NCI-H146 treated with DMSO at 0.1 percent for 48 hours (cell line): Measurements from ENCODE around the gene SLC1A1.
"Not testable (repeated sequence)": the region's sequence is repeated elsewhere in the genome, so short reads cannot be mapped to it uniquely, and the experiment has no call there.

ENCODE experiments used
- DNase-seq: peaks from one replicate; lab custom pipeline; 2025; ENCODE audit not compliant: unreplicated experiment; lab: John Stamatoyannopoulos, UW

Gene SLC1A1

DNA sequence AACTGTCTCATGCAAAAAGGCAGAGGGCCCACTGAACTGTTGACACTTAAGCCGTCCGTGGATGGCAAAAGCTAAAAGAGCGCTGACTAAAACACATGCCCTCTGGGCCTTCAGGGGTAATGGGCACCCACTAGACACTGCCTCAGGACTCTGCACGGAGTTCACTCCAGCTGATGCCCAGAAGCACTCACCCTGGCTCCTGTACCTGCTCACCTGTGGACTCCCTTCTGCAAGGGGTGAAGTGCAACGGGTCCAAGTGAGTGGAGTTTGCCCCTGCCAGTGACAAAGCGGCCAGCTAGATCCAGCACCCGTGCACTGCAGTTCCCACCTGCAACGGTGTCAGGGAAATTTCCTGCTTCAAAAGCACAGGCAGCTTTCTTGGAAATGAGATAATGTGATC is 50.2 kb downstream of the SLC1A1 start:
- no peak for DNase-seq

DNA sequence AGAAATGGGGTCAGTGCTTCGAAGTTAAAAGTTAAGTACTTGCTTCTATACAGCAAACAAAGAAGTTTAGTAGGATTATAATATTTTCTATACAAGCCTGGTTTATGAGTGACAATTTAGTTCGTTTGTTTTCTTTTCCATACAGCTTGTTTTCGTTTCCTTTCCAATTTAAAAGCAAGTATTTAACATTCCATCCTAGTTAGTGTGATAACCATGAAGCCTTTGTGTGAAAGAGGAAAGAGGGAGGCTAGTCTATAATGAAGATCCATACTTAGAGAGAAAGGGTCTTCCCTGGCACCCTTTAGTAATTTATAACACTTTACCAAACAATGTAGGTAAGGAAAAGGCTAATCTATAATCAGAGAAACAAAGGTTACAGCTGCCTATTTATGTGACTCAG is 51.0 kb downstream of the SLC1A1 start:
- DNase-seq, result no peak

DNA sequence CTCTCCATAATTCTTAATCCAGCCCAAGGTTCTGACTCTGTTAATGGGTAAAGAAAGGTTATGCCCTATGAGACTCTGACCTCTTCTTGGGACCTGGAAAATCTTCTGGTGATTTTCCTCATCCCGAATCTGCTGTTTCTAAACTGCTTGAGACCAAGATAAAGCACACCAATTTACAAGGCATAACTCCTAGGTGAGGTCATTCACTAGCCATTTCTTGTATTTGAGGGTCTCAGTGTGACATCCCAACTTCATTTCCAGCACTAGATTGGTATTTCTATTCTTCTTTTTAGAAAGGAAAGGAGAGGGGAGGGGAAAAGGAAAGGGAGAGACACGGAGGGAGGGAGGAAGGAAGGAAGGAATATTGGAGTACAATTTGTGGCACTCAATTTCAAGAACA is 51.6 kb downstream of the SLC1A1 start:
- no peak for DNase-seq

DNA sequence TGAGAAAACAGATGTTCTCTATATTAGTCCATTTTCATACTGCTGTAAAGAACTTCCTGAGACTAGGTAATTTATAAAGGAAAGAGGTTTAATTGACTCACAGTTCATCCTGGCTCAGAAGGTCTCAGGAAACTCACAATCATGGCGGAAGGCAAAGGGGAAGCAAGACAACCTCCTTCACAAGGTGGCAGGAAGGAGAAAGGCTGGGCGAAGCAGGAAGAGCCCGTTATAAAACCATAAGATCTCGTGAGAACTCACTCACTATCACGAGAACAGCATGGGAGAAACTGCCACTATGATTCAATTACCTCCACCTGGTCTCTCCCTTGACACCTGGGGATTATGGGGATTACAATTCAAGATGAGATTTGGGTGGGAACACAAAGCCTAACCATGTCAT is 54.4 kb downstream of the SLC1A1 start:
- DNase-seq, result not testable (repeated sequence)

DNA sequence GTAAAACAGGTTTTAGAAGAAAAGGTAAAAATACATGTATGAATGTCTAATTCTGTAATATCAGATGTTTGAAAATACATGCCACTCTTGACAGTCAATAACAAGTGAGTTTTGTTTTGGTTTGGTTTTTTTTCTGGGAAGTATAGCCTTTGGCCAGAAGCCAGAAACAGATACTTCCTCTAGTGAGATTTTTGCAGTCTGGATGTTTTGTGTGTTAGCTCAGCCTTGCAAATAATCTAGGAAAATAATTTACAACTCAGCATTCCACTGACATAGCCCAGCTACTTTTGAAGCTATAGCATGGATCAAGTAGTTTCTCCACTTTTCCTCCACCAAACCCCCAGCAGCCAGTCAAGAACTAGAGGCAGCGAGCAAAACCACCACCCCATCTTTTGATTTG is 56.7 kb downstream of the SLC1A1 start:
- DNase-seq, result no peak

DNA sequence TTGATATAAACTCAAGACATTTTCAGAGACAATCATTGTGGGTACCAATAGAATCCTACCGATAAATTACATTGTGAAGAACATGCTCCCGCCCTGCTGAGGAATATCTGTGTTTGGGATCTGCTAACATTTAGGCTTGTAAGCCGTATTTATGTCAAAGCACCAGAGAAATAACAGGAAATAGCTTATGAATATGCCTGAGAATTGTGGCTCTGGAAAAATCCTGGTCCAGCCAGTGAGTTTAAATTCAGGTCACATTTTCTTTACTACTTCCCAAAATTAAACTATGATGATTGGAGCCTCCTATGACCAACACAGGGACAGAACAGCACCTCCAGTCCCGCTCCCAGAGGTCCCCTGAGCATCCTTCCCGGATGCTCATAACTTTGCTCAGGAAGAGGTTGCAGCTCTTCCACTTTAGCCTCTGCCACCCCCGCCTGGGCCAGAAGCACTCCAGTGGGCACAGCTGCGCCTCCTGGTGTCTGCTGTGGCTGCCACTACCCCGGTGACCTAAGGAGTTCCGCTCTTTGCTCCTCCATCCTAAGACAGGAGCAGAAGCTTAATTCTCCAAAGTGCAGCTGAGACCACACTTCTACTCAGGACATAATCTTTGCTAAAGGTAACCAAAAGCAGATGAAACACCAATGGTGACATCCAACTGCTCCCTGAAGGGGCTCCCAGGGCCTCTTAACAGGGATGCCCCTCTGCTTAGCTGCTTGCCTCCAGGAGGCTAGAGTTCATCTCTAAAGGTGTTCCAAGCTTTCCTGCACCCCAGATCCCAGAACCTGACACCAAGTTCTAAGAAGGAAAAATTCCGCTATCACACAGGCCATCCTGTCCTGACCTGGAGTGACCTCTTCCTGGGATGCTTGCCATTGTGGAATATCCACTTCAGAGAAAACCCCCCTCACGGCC is 58.8 kb downstream of the SLC1A1 start:
- DNase-seq, result no peak

DNA sequence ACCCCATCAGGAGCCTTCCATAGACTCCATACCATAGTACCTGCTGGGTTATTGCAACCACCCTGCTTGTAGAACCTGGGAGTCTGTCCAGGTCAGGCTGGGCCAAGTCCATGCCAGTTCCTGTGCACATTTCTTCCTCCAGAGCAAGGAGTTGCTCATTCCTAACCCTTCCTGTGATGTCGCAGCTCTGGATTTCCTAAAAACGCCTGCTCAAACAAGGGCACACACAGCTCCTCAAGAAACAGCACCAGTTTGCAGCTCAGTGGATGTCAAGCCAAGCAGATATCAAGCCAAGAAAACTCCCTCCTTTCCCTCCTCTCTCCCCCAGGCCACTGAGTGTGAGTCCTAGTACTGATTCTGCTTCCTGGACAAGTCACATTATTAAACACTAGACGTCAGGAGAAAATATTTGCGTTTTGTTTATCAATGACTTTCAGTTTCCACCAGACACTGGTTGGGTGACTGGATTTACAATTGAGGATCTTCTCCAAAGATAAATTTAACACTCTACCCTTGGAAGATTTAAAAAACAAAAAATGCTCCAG is 59.6 kb downstream of the SLC1A1 start:
- DNase-seq, result no peak

DNA sequence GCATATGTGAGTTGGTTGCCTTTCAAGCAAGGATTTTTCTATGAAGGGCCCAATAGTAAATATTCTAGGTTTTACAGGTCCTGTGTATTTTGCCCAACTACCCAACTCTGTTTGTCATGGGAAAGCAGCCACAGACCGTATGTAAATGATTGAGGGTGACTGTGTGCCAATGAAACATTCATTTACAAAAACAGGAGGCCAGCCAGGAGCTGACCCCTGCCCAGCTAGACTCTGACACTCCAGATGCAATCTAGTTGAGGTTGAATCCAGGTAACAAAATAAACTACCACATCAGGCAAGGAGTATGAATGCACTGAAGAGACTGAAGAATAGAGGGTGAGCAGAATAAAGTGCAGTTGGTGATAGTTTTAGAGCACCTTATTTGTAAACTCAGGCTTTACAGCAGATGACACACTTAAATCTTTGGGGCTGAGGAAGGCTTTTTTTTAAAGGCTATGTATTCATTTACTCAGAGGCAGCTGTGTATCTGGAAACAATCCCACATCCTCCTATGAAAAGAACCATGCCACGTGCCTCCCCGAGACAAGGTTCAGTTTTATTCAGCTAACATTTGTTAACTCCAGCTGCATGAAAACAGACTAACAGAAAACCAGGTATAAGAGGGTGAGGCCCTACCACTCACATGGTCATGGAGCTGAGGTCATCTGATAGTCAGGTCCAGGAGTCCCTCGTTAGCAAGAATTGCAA is 60.7 kb downstream of the SLC1A1 start:
- DNase-seq, result no peak

DNA sequence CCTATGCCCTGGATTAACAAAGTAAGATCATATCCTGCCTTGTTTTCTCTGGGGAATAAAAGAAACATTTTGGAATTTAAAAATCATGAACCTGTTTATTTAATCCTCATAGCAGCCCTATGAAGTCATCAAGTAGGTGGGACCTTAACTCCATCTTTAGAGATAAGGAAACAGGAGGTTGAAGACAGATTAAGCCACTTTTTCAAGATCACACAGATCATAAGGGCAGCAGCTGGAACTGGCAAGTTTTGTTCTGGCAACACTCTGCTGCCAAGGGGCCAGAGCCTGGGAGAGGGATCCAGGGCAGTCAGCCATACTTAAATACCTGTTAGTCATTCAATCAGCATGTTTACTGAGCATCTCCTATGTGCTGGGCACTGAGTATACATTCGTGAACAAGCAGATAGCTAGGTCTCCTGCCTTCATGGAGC is 63.7 kb downstream of the SLC1A1 start:
- no peak for DNase-seq

DNA sequence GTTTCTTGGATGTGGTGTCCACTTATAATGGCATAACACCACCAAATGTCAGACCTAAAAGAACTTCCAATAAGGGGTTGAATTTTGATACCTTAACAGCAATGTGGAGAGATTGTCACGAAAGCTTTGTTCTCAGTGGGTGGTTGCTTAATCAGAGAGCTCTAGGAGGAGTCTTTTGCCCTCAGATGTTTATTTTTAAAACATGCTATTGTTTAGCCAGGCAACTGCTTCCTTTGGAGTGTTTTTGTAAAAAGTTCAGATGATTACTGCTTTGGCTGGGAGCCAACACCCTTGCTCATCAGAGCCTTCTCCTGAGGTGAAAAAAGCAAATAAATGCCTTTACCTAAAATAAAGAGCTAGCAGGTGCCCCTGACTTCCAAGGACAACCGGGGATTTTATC is 65.0 kb downstream of the SLC1A1 start:
- peak; percentile 78 for DNase-seq

DNA sequence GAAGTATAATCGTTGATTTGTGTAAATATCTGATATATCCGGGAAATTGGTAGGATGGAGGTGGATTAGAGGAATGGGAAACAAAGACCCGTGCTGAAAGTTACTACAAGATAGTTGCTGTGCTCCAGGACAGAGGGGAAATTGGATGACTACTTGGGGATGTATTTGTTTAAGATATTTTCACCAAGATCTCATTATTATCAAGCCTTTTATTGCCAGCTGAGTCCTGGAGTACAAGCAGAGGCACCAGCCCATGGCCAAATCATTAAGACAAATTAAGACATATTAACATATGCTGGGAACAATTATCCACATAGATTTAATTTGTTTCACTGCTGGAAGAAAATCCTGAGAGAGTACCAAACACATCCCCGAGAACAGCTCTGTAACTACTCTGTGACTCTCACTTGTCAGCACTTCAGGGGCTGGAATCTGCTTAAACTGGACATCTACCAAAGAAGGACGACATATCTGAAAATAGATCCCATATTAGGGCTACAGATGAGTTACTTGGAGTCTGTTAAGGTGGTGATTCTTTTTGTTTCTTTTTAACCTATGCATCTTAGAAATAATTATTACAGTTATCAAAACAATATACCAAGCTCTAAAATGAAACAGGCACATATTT is 68.2 kb downstream of the SLC1A1 start:
- no peak for DNase-seq

DNA sequence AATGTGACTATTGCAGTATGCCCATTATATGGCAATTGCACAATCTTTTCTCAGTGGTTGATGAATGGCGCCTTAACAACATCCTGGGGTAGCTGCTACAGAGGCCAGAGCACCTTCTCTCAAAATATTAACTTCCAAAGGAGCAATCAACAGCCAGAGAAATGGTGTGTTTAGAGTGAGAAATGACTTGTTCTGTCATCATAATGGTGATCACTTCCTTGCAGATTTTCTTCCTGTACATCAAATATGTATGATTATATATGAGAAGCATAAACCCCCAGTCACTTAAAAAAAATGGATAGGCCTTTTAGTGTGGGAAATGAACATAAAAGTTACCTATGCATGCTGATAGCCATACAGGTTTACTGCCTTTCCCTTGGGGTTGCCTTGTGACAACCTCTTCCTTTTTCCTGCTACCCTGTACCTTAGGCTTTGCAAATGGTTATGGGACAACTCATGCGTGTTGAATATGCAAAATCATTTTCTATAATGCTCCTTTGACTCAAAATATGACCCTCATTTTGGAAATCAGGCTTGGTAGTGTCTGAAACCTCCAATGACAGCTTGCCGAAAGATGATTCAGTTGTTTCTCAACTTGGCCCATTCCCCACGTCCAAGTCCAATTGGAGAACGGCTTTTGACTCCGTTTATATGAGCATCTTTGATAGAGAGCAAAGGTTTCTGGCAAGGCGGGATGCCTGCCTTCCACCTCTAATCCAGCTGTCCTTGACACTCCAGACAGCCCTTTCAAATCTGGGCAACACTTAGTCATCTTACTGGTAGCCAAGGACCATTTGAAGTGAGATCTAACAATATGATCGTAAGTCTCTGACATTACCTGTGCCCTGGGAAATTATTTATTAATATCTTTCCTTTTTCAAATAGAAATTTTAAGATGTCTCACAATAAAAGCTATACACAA is 69.3 kb downstream of the SLC1A1 start:
- no peak for DNase-seq

DNA sequence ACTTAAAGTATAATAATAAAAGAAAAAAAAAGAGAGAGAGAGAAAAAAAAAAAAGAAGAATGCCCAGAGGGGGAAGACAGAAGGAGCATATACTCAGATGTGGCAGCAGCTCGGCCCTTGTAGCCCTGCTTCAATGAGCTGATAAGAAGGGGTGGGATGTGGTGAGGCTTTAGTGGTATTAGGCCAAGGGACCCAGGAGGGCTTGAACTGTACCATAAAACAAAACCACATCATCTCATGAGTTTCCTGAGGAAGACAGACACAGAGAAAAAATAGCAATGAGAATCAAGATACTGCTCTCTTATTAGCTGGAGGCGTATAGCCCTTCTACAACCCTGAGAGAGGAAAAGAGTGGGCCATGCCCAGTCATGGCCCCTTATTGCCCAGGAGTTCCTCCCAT is 72.8 kb downstream of the SLC1A1 start:
- no peak for DNase-seq

DNA sequence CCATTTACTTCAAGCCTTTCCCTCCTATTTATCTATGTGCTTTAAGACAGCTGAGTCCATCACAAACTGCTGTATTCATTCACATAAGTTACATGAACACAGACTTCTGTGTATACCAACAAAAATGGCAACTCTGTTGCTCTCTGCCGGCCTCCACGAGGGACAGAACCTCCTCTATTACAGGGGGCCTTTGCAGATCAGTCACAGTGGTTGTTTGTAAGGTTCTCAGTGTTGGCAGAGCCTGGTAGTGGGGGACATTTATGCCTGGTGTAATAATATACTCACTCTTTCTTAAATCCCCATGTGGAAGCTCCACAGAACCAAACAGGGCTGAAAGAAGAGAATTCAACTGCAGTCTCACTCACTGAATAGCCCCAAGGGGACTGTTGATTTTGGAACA is 76.5 kb downstream of the SLC1A1 start:
- DNase-seq, result no peak

DNA sequence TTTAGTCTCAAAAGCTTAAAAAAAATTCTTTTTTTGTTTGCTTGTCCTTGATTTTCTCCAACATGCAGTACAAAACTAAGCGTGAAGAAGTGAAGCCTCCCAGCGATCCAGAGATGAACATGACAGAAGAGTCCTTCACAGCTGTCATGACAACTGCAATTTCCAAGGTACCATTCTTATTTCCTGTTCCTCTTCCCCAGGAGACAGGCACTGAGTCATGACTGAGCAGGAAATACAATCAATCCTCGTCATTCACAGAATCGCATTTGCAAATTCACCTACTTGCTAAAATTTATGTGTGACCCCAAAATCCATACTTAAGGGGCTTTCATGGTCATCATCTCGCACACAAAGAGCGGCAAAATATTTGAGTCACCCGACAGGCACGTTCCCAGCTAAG is 77.3 kb downstream of the SLC1A1 start:
- DNase-seq, result no peak

DNA sequence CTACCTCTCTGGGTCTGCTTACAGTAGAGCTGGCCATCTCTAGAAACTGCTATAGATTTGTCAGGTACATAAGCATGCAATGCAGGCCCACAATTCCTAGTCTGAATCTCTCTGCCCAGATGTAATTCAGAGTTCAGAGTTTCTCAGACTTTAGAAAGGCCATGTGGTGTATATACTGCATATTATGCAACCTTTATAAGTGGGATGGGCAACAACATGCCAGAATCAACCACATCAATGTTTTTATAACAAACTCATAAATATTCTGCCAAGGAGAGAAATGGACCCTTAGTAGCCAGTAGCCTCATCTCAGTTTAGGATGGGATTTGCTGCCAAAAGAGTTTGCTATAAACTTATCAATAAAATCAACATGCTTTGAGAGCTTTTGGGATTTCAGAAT is 78.8 kb downstream of the SLC1A1 start:
- DNase-seq, result no peak

DNA sequence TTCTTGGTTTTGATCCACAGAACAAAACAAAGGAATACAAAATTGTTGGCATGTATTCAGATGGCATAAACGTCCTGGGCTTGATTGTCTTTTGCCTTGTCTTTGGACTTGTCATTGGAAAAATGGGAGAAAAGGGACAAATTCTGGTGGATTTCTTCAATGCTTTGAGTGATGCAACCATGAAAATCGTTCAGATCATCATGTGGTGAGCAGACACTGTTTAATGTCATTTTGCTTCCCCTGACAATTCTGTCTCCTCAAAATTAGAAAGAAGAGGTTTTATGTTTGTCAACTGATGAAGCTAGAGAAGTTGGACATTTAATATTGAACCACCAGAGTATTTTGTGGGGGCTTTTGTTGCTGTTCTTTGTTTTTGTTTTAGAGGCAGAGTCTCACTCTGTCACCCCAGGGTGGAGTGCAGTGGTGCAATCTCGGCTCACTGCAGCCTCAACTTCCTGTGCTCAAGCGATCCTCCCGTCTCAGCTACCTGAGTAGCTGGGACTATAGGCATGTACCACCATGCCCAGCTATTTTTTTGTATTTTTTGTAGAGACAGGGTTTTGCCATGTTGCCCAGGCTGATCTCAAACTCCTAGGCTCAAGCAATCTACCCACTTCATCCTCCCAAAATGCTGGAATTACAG is 82.0 kb downstream of the SLC1A1 start:
- DNase-seq, result no peak

DNA sequence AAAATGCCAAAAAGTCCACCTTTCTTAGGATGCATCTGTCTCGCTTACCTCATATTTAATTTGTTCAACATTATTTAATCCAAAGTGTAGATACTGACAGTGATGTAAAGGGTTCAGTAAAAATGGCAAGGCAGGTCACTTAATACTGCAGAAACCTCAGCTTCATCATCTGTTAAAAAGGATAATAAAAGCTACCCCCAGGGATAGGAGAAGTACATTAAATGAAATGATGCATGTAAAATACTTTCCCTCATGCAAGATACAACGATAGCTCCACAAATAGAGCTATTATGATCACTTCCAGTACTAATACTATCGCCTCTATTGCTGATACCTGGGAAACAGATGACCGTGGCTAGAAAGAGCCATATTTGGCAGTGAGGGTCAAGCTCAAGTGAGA is 82.9 kb downstream of the SLC1A1 start:
- no peak for DNase-seq

DNA sequence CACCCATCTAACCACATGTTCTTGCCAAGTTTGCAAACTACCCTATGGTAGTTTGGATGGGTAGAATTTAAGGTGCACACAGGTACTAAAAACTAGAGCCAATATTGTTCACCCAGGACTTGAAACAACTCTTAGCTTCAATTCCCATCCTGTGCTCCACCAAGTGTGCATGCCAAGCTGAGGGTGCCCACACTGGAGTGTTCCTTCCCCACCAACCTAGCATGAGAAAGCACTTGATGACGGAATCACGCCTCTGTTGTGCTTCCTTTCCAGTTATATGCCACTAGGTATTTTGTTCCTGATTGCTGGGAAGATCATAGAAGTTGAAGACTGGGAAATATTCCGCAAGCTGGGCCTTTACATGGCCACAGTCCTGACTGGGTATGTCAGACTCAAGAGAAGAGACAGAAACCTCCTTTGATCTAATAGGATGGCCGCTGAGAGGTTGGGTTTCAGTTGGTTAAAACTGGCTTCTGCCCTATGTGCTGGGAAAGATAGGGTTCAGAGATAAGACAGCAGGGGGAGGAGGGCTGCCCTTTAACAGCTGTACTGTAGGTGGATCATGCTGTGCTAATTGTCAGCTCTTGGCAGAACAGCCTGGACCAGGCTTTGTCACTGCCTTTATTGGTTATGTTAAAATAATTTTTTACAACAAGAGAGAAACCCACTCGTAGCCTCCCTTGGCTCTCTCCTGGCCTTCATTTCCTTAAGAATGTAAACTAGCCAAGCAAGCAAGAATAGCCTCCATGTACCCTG is 83.5 kb downstream of the SLC1A1 start:
- DNase-seq, result peak; percentile 85
